ENCODE results near the gene KNTC1.
"Not testable (repeated sequence)": the region's sequence is repeated elsewhere in the genome, so short reads cannot be mapped to it uniquely, and the experiment has no call there.

Gene KNTC1

DNA sequence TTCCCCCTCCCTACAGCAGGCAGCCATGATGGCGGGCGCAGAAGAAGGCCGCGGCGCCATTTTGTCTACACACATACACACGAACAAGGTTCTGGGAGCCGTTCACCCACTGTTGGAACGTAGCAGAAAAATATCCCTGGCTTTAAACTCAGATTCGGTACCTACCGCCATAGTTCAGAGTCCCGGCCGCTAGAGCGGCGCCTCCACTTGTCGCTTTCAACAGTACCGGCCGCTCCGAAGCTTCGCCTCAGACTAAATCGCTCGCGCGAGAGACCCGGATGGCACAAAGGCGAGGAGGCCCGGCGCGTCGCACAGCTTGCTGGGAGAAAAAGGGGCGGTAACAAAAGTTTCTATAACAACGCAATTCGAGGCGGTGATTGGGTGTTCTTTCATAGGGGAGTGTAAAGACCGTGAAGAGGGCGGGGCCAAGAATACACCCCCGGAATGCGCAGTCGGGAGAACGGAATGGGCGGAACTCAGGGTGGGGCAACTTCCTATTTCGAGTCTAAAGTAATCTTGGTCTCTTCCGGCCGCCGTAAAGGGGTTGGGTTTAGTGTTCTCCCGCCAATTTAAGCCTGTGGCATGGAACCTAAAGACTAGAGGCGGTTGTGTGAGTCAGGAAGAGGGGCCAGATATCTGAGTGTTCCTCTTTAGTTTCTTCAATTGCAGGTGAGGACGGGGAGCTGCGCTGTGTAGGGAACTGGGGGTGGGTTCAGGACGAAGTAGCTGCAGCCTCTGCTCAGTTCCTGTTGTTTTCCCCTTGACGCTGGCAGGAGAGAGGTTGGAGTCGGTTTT is at the start of gene KNTC1, which contains the start of gene RSRC2:
Gene KNTC1 (plus strand): TSS at position 567 of the 795 bp plus-strand sequence. CDS start 2,815 bp downstream, outside the sequence.
Gene RSRC2 (minus strand): TSS at position 254 of the 795 bp plus-strand sequence. CDS start 83 bp downstream, at position 171.
- FAIRE-seq (no peak), DNase-seq (ENCODE audit: low spot score) (peak; percentile 99)

DNA sequence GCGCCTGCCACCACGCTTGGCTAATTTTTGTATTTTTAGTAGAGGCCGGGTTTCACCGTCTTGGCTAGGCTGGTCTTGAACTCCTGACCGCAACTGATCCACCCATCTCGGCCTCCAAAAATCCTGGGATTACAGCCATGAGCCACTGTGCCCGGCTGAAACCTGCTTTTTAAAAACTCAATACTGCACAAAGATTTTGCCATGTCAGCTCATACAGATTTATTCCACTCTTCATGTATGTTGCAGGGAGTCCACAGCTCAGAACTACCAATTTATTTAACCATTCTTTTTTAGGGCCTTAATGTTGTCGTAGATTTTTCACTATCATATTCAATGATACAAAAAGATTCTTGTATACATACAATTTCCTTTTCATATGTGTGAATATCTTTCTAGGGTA is 46.3 kb upstream of the KNTC1 start:
- FAIRE-seq (no peak), DNase-seq (ENCODE audit: low spot score) (no peak)

DNA sequence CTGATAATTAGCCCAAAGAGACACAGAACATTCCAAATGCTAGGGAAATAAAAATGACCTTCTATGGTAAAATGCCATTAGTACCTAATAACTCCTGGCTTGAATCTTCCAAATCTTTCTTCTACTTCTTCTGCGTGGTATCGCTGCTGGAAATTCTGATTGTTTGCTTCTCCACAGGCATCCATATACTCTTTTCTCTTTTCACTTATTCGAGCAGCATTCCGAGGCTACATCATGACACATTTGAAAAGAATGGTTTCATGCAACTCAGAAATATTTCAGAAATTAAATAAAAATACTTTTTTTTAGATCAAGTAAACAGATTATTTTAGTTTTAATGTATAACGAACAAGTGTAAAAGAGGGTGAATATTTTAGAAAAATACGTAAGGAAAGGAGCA is 45.2 kb upstream of the KNTC1 start:
- no peak for DNase-seq (ENCODE audit: low spot score)
- no peak for FAIRE-seq

DNA sequence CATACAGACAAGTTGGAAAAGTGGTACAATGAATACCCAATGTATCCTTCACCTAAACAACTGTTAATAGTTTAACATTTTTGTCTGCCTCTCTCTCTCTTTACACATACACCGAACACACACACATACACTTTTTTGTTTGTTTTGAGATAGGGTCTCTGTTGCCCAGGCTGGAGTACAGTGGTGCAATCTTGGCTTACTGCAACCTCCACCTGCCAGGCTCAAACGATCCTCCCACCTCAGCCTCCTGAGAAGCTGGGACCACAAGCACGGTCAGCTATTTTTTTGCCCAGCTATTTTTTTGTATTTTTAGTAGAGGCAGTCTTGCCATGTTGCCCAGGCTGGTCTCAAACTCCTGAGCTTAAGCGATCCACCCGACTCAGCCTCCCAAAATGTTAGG is 43.1 kb upstream of the KNTC1 start:
- DNase-seq (ENCODE audit: low spot score) (no peak), FAIRE-seq (no peak)

DNA sequence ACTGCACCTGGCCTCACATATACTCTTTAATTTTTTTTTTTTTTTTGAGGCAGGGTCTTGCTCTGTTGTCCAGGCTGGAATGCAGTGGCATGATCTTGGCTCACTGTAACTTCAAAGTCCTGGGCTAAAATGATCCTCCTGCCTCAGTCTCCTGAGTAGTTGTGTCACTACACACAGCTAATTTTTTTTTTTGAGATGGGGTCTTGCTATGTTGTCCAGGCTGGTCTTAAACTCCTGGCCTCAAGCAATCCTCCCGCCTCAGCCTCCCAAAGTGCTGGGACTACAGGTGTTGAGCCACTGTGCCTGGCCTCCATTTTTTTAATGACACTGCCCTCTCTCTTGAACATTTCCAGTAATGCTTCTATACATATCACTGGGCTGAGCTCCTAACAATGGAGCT is 42.7 kb upstream of the KNTC1 start:
- DNase-seq (ENCODE audit: low spot score); FAIRE-seq: not testable (repeated sequence)

DNA sequence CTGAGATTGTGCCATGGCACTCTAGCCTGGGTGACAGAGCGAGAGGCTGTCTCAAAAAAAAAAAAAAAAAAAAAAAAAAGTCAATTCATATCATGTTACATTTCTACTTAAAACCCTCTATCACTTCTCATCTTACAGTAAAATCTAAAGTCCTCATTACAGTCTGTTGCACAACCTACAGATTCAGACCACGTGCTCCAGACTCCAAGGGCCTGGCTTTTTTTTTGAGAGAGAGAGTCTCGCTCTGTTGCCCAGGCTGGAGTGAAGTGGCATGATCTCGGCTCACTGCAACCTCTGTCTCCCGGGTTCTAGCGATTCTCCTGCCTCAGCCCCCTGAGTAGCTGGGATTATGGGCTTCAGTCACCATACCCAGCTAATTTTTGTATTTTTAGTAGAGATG is 40.7 kb upstream of the KNTC1 start:
- not testable (repeated sequence) for FAIRE-seq; DNase-seq (ENCODE audit: low spot score)

- no peak for FAIRE-seq
Measured at GRCh38 chr12:122486805-122487426, 40.1 kb upstream of the KNTC1 start.

GRCh38 chr12:122487807-122488206 is 39.2 kb upstream of the KNTC1 start:
- not testable (repeated sequence) for DNase-seq (ENCODE audit: low spot score); FAIRE-seq

More at GRCh38 chr12:122486805-122487426, 40.1 kb upstream of the KNTC1 start:
- DNase-seq (ENCODE audit: low spot score): no peak

GRCh38 chr12:122489038-122489437 is 38.0 kb upstream of the KNTC1 start:
- DNase-seq (ENCODE audit: low spot score) (no peak), FAIRE-seq (no peak)

DNA sequence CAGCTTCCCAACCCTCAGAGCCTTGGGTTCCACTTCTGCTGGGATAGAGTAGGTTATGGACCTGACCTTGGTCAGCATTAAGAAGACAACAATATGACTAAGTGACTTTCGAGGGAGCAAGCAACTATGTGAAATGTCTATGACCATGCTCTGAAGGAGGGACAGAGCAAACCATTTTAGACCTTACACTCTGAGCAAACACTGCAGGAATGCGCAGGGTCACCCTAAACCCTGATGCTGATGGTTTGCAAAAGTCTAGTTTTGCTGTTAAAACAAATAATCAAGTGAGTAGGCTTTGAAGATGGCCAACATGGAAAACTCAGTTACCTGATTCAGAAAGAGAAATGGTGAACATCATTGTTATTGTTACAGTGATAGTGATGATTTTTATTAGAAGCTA is 35.1 kb upstream of the KNTC1 start:
- FAIRE-seq (no peak), DNase-seq (ENCODE audit: low spot score) (no peak)

DNA sequence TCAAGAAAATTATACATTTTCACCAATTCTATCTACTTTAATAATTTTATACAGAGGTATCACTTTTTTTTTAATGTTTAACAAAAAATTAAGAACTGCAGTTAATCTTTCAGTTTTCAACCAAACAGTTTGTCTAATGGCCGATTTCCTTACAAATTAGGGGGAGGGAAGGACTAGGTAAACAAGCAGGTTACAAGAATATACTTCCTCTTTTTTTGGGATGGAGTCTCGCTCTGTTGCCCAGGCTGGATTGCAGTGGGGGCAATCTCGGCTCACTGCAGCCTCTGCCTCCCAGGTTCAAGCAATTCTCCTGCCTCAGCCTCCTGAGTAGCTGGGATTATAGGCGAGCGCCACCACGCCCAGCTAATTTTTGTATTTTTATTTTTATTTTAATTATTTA is 33.8 kb upstream of the KNTC1 start:
- not testable (repeated sequence) for FAIRE-seq; DNase-seq (ENCODE audit: low spot score)

DNA sequence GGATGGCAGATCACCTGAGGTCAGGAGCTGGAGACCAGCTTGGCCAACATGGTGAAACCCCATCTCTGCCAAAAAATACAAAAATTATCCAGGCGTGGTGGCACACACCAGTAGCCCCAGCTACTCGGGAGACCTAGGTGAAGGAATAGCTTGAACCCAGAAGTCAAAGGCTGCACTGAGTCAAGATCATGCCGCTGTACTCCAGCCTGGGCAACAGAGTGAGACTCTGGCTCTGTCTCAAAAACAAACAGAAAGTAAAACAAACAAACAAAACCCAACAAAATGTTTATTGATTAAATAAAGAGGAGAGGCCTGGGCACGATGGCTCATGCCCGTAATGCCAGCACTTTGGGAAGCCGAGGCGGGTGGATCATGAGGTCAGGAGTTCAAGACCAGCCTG is 31.8 kb upstream of the KNTC1 start:
- FAIRE-seq (no peak), DNase-seq (ENCODE audit: low spot score) (no peak)

DNA sequence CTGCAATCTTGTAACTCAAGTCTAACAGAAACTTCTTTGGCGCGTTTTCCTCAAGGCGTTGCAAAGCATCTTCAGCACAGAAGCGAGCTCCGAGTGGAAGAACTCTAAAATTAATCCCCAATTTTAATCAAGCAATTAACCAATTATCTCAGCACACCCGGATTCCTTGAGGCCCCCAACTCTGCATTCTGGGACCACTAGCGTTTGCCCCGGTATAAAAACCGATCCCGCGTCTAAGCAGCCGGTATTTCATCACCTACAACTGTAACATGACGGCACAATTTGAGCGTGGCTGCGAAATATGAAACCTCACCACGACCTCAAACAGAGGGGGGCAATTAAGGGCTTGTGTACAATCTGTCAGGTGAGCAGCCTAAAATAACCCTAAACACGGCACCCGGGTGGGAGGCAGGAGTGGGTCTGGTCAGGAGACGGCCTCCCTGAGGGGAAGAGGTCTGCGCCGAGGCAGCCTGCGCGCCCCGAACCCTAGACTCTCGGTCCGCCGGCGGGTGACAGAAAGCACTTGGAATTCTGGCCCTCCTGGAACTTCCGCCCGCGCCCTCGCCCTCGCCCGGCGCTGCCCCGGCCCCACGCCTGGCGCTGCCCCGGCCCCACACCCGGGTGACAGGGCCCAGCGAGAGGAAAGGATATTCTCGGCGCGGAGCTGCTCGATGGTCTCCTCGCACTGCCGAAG is 26.9 kb upstream of the KNTC1 start:
- no peak for FAIRE-seq
- peak; percentile 38 for DNase-seq (ENCODE audit: low spot score)

- FAIRE-seq (peak; percentile 75), DNase-seq (ENCODE audit: low spot score) (peak; percentile 96)
Measured at GRCh38 chr12:122500685-122501488, 26.2 kb upstream of the KNTC1 start, which contains the start of gene ZCCHC8. Gene ZCCHC8 (minus strand): TSS chr12:122500932. CDS start chr12:122500840, 92 bp downstream.

- FAIRE-seq: no peak
- no peak for DNase-seq (ENCODE audit: low spot score)
Measured at GRCh38 chr12:122501489-122501989, 25.5 kb upstream of the KNTC1 start.

GRCh38 chr12:122503147-122503751 is 23.8 kb upstream of the KNTC1 start:
- FAIRE-seq (no peak), DNase-seq (ENCODE audit: low spot score) (no peak)

GRCh38 chr12:122503783-122504590 is 23.1 kb upstream of the KNTC1 start:
- no peak for DNase-seq (ENCODE audit: low spot score)
- no peak for FAIRE-seq

DNA sequence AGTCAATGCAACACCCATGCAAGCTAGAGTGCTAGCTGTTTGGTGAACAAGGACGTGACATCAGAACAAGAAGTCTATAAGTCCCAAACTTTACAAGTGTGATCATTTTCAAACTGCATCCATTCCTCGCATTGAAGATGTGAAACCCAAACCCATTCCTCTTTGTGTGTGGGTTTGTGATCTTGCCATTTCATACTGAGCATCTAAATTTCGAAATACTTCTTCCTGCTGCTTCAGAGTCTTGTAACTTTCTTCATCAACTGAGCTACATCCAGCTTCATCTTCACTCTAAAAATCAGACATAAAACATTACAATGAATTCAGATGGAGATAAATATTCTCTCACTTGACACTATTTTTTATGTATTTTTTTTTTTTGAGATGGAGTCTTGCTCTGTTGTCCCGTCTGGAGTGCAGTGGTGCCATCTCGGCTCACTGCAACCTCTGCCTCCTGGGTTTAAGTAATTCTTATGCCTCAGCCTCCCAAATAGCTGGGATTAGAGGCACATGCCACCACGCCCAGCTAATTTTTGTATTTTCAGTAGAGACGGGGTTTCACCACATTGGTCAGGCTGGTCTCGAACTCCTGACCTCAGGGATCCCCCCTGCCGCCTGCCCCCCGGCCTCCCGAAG is 21.5 kb upstream of the KNTC1 start:
- FAIRE-seq (no peak), DNase-seq (ENCODE audit: low spot score) (no peak)

DNA sequence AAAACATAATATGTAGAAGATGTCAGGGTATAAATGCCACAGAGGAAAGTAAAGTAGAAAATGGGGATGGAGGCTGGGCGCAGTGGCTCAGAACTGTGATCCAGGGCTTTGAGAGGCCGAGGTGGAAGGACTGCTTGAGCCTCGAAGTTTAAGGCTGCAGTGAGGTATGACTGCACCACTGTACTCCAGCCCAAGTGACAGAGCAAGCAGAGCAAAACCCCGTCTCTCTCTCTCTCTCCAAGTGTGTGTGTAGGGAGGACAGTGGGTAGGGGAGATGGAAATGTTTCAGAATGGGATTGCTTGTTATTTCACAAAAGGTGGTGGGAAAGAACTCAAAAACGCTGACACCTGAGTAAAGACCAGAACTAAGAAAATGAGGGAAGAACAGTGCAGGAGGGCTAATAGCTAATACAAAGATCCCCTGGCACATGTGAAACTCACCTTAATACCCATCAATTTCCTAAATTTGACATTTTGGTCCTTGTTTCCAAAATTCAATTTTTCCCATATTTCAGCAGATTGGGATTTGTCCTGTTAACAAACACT is 20.6 kb upstream of the KNTC1 start:
- no peak for FAIRE-seq
- DNase-seq (ENCODE audit: low spot score): no peak
